IMR-90 (cell line): ENCODE results near the gene SPATA9.

Experiments
- CTCF ChIP-seq: conservative IDR thresholded peaks from 2 replicates; pipeline ENCODE4 v1.5.1; 2012; ENCODE audit warnings: mild to moderate bottlenecking, low read depth, low read length, improper control_type of control experiment
- MAZ ChIP-seq: IDR thresholded peaks from 2 replicates; pipeline ENCODE4 v1.6.1; 2012; ENCODE audit warnings: low read depth, mild to moderate bottlenecking, low read length, improper control_type of control experiment, moderate library complexity, borderline replicate concordance
- POLR2A ChIP-seq: IDR thresholded peaks from 2 replicates; pipeline ENCODE4 v1.6.1; 2012; ENCODE audit warnings: mild to moderate bottlenecking, low read depth, low read length
- RAD21 ChIP-seq: IDR thresholded peaks from 2 replicates; pipeline ENCODE4 v1.6.1; 2012; ENCODE audit warnings: low read length, improper control_type of control experiment

- no peak for TF ChIP-seq RAD21
- TF ChIP-seq POLR2A: no peak
- TF ChIP-seq MAZ: no peak
- TF ChIP-seq CTCF: no peak
Measured at GRCh38 chr5:95708876-95709275, 26.1 kb upstream of the SPATA9 start.
